Measurements from ENCODE around the gene ARHGAP1.

DNA sequence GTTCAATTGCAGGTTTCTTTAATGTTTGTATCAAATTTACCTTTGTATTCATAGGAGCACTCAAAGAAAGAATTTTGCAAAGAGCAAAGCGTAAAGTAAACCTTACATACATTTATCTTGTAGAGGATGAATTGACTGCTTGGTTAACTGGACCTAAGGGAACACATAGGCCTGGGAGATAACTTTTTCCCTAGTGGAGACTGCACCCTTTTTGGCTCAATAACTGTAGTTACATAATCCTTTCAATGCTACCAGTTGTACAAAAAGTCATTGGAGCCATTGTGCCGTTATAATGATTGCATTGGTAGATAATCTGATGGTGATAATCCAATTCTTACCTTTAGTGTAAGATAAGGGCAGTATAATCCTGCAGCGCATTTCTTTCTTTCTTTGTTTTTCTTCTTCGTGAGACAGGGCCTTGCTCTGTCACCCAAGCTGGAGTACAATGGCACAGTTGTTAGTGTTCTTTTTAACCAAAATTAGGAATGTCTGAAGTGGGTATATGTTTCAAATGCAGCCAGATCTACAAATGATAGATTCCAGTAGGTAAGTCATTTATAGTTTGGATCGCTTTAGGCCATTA, 64.8 kb downstream of the ARHGAP1 start:
- TF ChIP-seq ZNF384 (IDR thresholded peaks at IDR 0.05) (no peak), FOXA1 (IDR thresholded peaks at IDR 0.05) (no peak), HDGF (IDR thresholded peaks at IDR 0.05; ENCODE audit: borderline replicate concordance) (no peak), SP1 (IDR thresholded peaks at IDR 0.05) (no peak), FOXM1 (IDR thresholded peaks at IDR 0.05; ENCODE audit: borderline replicate concordance) (no peak), NFRKB (IDR thresholded peaks at IDR 0.05) (no peak), ARNT (IDR thresholded peaks at IDR 0.05) (no peak), BHLHE40 (IDR thresholded peaks at IDR 0.05; ENCODE audit: borderline replicate concordance) (no peak)
